C1 segment of cervical spinal cord (tissue), 14 donors: ENCODE data around the gene MARCHF9.

Experiments
- DNase-seq, 14 donors: peaks; one replicate each; lab custom pipeline; 2025; lab: John Stamatoyannopoulos, UW

MARCHF9 gene

GRCh38 chr12:57796996-57797395 is 42.1 kb downstream of the MARCHF9 start:
- no peak for DNase-seq

DNA sequence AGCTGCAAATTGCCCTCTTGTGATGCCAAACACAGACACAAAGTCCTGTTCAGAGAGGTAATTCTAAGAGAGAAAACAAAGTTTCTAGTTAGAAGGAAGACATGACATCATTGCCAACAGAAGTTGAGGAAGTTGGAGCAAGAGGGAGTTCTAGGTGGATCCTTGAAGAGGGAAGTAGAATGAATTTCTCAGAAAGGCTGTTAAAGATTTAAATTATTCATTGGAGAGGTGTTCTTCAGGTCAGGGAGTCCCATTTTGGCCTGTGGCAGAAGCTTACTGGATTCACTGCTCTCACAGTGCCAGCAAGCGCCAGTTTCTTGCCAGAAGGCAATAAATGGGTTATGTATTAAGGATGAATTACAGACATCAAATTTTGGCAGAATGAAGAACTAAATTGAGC is 43.0 kb downstream of the MARCHF9 start:
- no peak for DNase-seq

- no peak for DNase-seq
Observed at GRCh38 chr12:57800965-57801364, 46.1 kb downstream of the MARCHF9 start.

- DNase-seq = no peak
Observed at GRCh38 chr12:57802607-57803006, 47.7 kb downstream of the MARCHF9 start.

- DNase-seq = peak in 4 of 14 donors; percentile 1 to 61 (median 14)
Observed at GRCh38 chr12:57803319-57803893, 48.5 kb downstream of the MARCHF9 start.

GRCh38 chr12:57806677-57807076 is 51.8 kb downstream of the MARCHF9 start:
- DNase-seq = no peak

DNA sequence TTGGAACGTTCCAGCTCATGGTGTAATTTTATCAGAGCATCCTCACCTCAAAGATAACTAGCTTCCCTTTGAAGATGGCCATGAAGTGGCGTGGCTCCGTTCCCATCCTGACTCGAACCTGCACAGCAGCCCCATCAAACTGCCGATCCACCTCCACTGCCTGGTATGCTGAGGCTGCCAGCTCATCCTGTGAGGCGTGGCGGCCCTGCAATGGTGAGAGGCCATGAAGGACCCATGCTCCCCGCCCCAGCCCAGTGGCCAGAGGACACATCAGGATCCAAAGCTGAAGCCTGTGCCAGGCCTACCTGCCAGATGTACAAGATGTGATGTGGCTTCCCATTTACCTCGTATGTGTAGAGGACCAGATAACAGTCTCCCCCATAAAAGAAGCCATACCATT is 52.4 kb downstream of the MARCHF9 start:
- DNase-seq = no peak

DNA sequence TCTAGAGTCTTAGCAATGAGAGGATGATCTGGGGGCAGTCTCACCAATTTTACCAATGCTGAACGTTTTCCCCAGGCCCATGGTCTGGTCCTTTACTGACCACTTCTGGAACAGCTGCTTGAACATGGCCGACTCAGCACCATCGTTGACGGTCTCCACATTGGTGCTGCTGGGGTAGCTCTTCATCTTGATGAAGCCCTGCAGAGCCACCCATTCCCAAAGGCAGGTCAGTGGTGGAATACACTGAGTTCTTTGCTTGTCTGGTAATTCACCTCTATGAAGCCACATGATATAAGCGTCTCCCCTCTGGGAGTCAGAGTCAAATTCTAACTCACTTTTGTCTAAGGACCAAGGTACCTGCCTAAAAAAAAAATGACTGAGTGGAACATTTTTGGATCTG is 53.4 kb downstream of the MARCHF9 start:
- DNase-seq = no peak

- no peak for DNase-seq
Observed at GRCh38 chr12:57809425-57809824, 54.5 kb downstream of the MARCHF9 start.
